Calu3 (cell line): ENCODE results near the gene ABAT. TPM values are rescaled to one million over a fixed set of nuclear protein-coding genes. Genes with fewer than 3 reads are reported as not detected.

Experiments
- BruUV-seq: library from RNA; stranded (reverse); fragments of 400-500 nt; replicated peaks from 2 replicates; lab custom pipeline; 2021; lab: Mats Ljungman, UMichigan
- CTCF ChIA-PET: fragments of 300-600 bp; sonication (Branson Sonifier 250); formaldehyde crosslinking; loops from one replicate; lab custom pipeline; 2022; ENCODE audit warnings: antibody characterized with exemption; lab: Charles Lee
- DNase-seq: peaks from one replicate; pipeline ENCODE4 v3.0.0; 2022
- H3K27ac Mint-ChIP-seq: one replicate; pipeline ENCODE4 v1.8.0; 2022; ENCODE audit warnings: mixed read lengths; ENCODE audit not compliant: unreplicated experiment
- H3K27me3 Mint-ChIP-seq: one replicate; pipeline ENCODE4 v1.8.0; 2022; ENCODE audit warnings: mixed read lengths; ENCODE audit not compliant: unreplicated experiment
- H3K36me3 Mint-ChIP-seq: one replicate; pipeline ENCODE4 v1.8.0; 2022; ENCODE audit warnings: mild to moderate bottlenecking, moderate library complexity, mixed read lengths; ENCODE audit not compliant: insufficient read depth, unreplicated experiment
- H3K4me1 Mint-ChIP-seq: one replicate; pipeline ENCODE4 v1.8.0; 2022; ENCODE audit warnings: mild to moderate bottlenecking, low read depth, mixed read lengths; ENCODE audit not compliant: unreplicated experiment
- H3K4me3 Mint-ChIP-seq: one replicate; pipeline ENCODE4 v1.8.0; 2022; ENCODE audit warnings: mild to moderate bottlenecking, low read depth, moderate library complexity, mixed read lengths; ENCODE audit not compliant: unreplicated experiment
- H3K9me3 Mint-ChIP-seq: one replicate; pipeline ENCODE4 v1.8.0; 2022; ENCODE audit warnings: low read depth, mixed read lengths; ENCODE audit not compliant: unreplicated experiment
- CTCF ChIP-seq: fragments of 200-600 bp; IDR thresholded peaks from one replicate; pipeline ENCODE4 v1.8.0; 2022; ENCODE audit warnings: antibody characterized with exemption; ENCODE audit not compliant: unreplicated experiment
- intact Hi-C: fragments of 100-400 bp; cut with micrococcal nuclease; formaldehyde crosslinking; loops from one replicate; pipeline ENCODE4 v1.10.0; 2022; ENCODE audit not compliant: unreplicated experiment
- total RNA-seq: library from RNA; stranded (reverse); gene quantifications from 2 replicates; pipeline ENCODE4 v1.2.3, GENCODE V29; 2022

ABAT gene
- total RNA-seq, 1 experiment from 2014 or later, result 12.6 TPM

GRCh38 chr16:8646326-8647053, 27.9 kb upstream of the ABAT start:
- Mint-ChIP-seq H3K9me3 (no peaks in the 10 kb centered on the region), H3K4me3 (no peak overlapping the region), H3K27me3 (no peaks in the 10 kb centered on the region), H3K36me3 (peaks cover 55% of the 10 kb centered on the region), H3K27ac (no peak overlapping the region), H3K4me1 (no peaks in the 10 kb centered on the region)
- intact Hi-C loops, result no loop called here
- CTCF ChIA-PET, result no interaction called here
- no peak for DNase-seq
- TF ChIP-seq CTCF, result no peak
- BruUV-seq, result no TSS peak

GRCh38 chr16:8647721-8648318, 26.6 kb upstream of the ABAT start:
- CTCF ChIA-PET, result no interaction called here
- H3K36me3 Mint-ChIP-seq, result peaks cover 46% of the 10 kb centered on the region
- no peak for TF ChIP-seq CTCF

GRCh38 chr16:8648877-8649276, 25.5 kb upstream of the ABAT start:
- no peaks in the 10 kb centered on the region for H3K9me3 Mint-ChIP-seq
- no TSS peak for BruUV-seq
- DNase-seq, result no peak

More at GRCh38 chr16:8647721-8648318, 26.6 kb upstream of the ABAT start:
- no peak overlapping the region for H3K4me3 Mint-ChIP-seq
- intact Hi-C loops, result no loop called here
- H3K4me1 Mint-ChIP-seq, result no peaks in the 10 kb centered on the region
- no peaks in the 10 kb centered on the region for H3K27me3 Mint-ChIP-seq
- no peaks in the 10 kb centered on the region for H3K9me3 Mint-ChIP-seq
- no peak overlapping the region for H3K27ac Mint-ChIP-seq
- no peak for DNase-seq
- BruUV-seq, result no TSS peak

More at GRCh38 chr16:8648877-8649276, 25.5 kb upstream of the ABAT start:
- Mint-ChIP-seq H3K27me3 (no peaks in the 10 kb centered on the region), H3K4me3 (no peak overlapping the region), H3K36me3 (peaks cover 48% of the 10 kb centered on the region), H3K4me1 (no peaks in the 10 kb centered on the region), H3K27ac (no peak overlapping the region)
- no peak for TF ChIP-seq CTCF
- intact Hi-C loops, result no loop called here
- CTCF ChIA-PET, result interaction anchor here (0.6 kb wide), 1 partner anchor 1166 kb away, joined by 3 read pairs; no protein-coding TSS in a partner anchor
